ENCODE data around the gene PANK1. TPM values are rescaled to one million over a fixed set of nuclear protein-coding genes. Genes with fewer than 3 reads are reported as not detected.

The PANK1 gene
- total and polyA plus RNA-seq, 2 of the 8 experiments (the other 6 are each of a cell fraction or from before 2014, with no cell fraction given), result 18.5 to 40.4 TPM

DNA sequence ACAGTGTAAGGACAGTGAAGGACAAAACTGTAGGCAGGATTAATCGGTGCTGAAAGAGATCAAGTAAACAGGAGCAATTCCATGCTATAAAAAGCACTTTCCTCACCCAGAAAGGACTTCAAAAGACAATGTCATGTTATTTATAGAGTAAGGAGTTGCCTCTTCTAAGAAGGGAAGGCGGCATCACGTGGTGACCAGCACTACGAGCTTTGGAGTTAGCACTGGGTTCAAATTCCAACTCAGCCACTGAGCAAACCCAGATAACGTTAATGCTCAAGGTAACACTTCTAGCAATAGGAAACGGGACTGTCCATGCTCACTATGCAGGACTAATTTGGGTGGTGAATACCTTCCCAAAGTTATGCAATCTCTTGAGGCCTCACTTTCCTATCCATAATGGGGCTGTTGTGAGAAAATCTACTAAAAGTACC lies 715 bp upstream of the PANK1 start:
- Histone ChIP-seq H2BK20ac (ENCODE audit: low read length) (no peak overlapping the region), H3K4me2 (ENCODE audit: insufficient read depth in 1 of 2, low read depth in 2 of 2, low read length in 2 of 2) (peak overlapping the region; percentile 87 to 91), H3K79me1 (ENCODE audit: low read depth, low read length) (peaks cover 3% of the 10 kb centered on the region; the same call in 1 of the 2 replicates), H3K18ac (ENCODE audit: extremely low read depth, low read length) (peak overlapping the region; percentile 71), H3K27me3 (replicated peaks in 1 of 4; ENCODE audit: control insufficient read depth in 3 of 4, extremely low read depth in 1 of 4, insufficient read depth in 3 of 4, low read length in 3 of 4) (no peaks in the 10 kb centered on the region), H4K5ac (ENCODE audit: insufficient read length, low read depth, low read length) (peak overlapping the region; percentile 46), H3K4me3 (ENCODE audit: extremely low read depth in 1 of 4, insufficient read depth in 2 of 4, low read depth in 3 of 4, low read length in 4 of 4) (peak overlapping the region; percentile 84 to 93 (median 90)), H3K9ac (replicated peaks in 1 of 4; ENCODE audit: extremely low read depth in 1 of 4, low read depth in 3 of 4, low read length in 3 of 4) (peak overlapping the region in 3 of 4 experiments; percentile 85 to 88 (median 86); a peak in 6 of 7 replicates), H3K14ac (ENCODE audit: insufficient read length) (no peak overlapping the region), H3K23me2 (ENCODE audit: low read depth, low read length) (peaks cover 5% of the 10 kb centered on the region; the same call in 1 of the 2 replicates), H3K79me2 (ENCODE audit: control insufficient read depth in 1 of 2, insufficient read depth in 2 of 2, low read length in 2 of 2) (peaks cover 21 to 37% of the 10 kb centered on the region in 2 experiments), H3K56ac (replicated peaks; ENCODE audit: insufficient read length, low read depth, low read length) (no peak overlapping the region), H4K20me1 (replicated peaks in 1 of 2; ENCODE audit: control insufficient read depth in 1 of 2, insufficient read depth in 2 of 2, low read length in 2 of 2) (peaks cover 0 to 6% of the 10 kb centered on the region in 2 experiments), H3K23ac (ENCODE audit: insufficient read length) (no peak overlapping the region), H3K27ac (ENCODE audit: low read depth, low read length) (peak overlapping the region; percentile 89), H3K9me3 (ENCODE audit: insufficient read depth in 2 of 2, low read depth in 1 of 2, low read length in 1 of 2) (no peaks in the 10 kb centered on the region), H2BK120ac (replicated peaks; ENCODE audit: low read depth, low read length) (peak overlapping the region; percentile 39), H3K4ac (replicated peaks; ENCODE audit: insufficient read length, low read depth, low read length) (peak overlapping the region; percentile 3), H4K8ac (ENCODE audit: extremely low read depth, insufficient read depth, low read length) (no peak overlapping the region), H2BK15ac (ENCODE audit: low read length) (0 out of 2 replicates have a peak overlapping the region, but pooled peaks have one; percentile 33), H2AK5ac (ENCODE audit: low read depth, low read length) (0 out of 2 replicates have a peak overlapping the region, but pooled peaks have one; percentile 66), H3K4me1 (replicated peaks in 1 of 4; ENCODE audit: control insufficient read depth in 3 of 4, insufficient read depth in 4 of 4, low read length in 3 of 4) (peaks cover 2 to 13% (median 10%) of the 10 kb centered on the region in 4 experiments; a peak in 6 of 7 replicates), H2BK5ac (ENCODE audit: low read depth, low read length) (peak overlapping the region; percentile 95), H2AFZ (ENCODE audit: low read length) (peak overlapping the region; percentile 79), H3K36me3 (ENCODE audit: control insufficient read depth in 2 of 4, insufficient read depth in 4 of 4, low read length in 3 of 4) (no peaks in the 10 kb centered on the region), H2BK12ac (ENCODE audit: low read depth, low read length) (peak overlapping the region; percentile 85), H4K91ac (replicated peaks; ENCODE audit: insufficient read length, low read length) (peak overlapping the region; percentile 92)
- no peak for DNase-seq (ENCODE audit: low read depth in 1 of 2, low spot score in 2 of 2)
- ChIA-PET POLR2A (ENCODE audit: partially characterized antibody) (interaction anchor here (1.1 to 4.8 kb wide), 9 partner anchors 10 to 56 kb away, joined by 3 to 50 read pairs (median 6); partner anchors contain the start of gene KIF20B), CTCF (ENCODE audit: partially characterized antibody) (no interaction called here)
- 38% methylated on average over 6 of the region's 6 CpGs; no CpG with 5 or more reads in 1 of the 2 experiments for WGBS, 2 experiments (ENCODE audit: extremely low coverage in 1 of 2, insufficient coverage in 1 of 2, insufficient read length in 1 of 2, insufficient replicate concordance in 2 of 2, low coverage in 1 of 2, low lambda C conversion rate in 2 of 2, missing lambda C conversion rate in 1 of 2)
- FAIRE-seq, result peak; percentile 32
- TF ChIP-seq CREB1 (IDR thresholded peaks at IDR 0.05) (no peak), EGR1 (IDR thresholded peaks at IDR 0.05; ENCODE audit: borderline replicate concordance, low read depth, low read length) (no peak), MAX (IDR thresholded peaks at IDR 0.05) (0 out of 2 replicates have a peak, but pooled peaks have one; percentile 2), SAP30 (IDR thresholded peaks at IDR 0.05; ENCODE audit: insufficient read depth, insufficient replicate concordance, low read length) (no peak), POLR2A (IDR thresholded peaks at IDR 0.05; ENCODE audit: control extremely low read depth in 1 of 2, low read depth in 2 of 2, low read length in 2 of 2) (no peak), ATF3 (IDR thresholded peaks at IDR 0.05; ENCODE audit: insufficient read depth, low read depth, low read length) (no peak), SIRT6 (IDR thresholded peaks at IDR 0.05; ENCODE audit: low read length) (no peak), BACH1 (IDR thresholded peaks at IDR 0.05; ENCODE audit: low read length) (no peak), USF2 (IDR thresholded peaks at IDR 0.05; ENCODE audit: low read length) (0 out of 2 replicates have a peak, but pooled peaks have one; percentile 12), KDM5A (IDR thresholded peaks at IDR 0.05; ENCODE audit: low read length) (no peak), CHD1 (IDR thresholded peaks at IDR 0.05; ENCODE audit: low read depth, low read length) (no peak), CEBPB (IDR thresholded peaks at IDR 0.05; ENCODE audit: low read depth, low read length) (0 out of 2 replicates have a peak, but pooled peaks have one; percentile 10)

Data from H1 (cell line).